Spleen (tissue), 11 donors: ENCODE measurements around the gene ORC2. TPM values are rescaled to one million over a fixed set of nuclear protein-coding genes. Genes with fewer than 3 reads are reported as not detected.

Experiments used
- DNase-seq: peaks from one replicate; pipeline ENCODE4 v3.0.0-alpha.2; 2020
- H3K27ac ChIP-seq, 8 donors: fragments of 200-600 bp; sonication (generic) in 7 of 8; 1 replicate in 4 of 8; 2 replicates in 4 of 8; pipeline versions ENCODE4 v1.5.0 to v1.8.0; 2016 to 2021; ENCODE audit warnings: inconsistent platforms in 4 of 8, mild to moderate bottlenecking in 4 of 8, moderate library complexity in 1 of 8
- H3K27me3 ChIP-seq, 7 donors: fragments of 200-600 bp; sonication (generic) in 6 of 7; replicated peaks in 1 of 7; 1 replicate in 4 of 7; 2 replicates in 3 of 7; pipeline versions ENCODE4 v1.5.0 to v1.8.0; 2016 to 2021; ENCODE audit warnings: inconsistent platforms in 3 of 7, mild to moderate bottlenecking in 1 of 7
- H3K36me3 ChIP-seq, 6 donors: fragments of 200-600 bp; sonication (generic) in 5 of 6; 1 replicate in 4 of 6; 2 replicates in 2 of 6; pipeline versions ENCODE4 v1.5.0 to v1.8.0; 2016 to 2021; ENCODE audit warnings: inconsistent platforms in 2 of 6
- H3K4me1 ChIP-seq, 6 donors: fragments of 200-600 bp; sonication (generic) in 5 of 6; 1 replicate in 3 of 6; 2 replicates in 3 of 6; pipeline versions ENCODE4 v1.5.0 to v1.8.0; 2016 to 2021; ENCODE audit warnings: inconsistent platforms in 3 of 6
- H3K4me3 ChIP-seq, 8 donors: fragments of 200-600 bp; sonication (generic) in 7 of 8; 1 replicate in 4 of 8; 2 replicates in 4 of 8; pipeline versions ENCODE4 v1.5.0 to v1.8.0; 2016 to 2021; ENCODE audit warnings: inconsistent platforms in 4 of 8, mild to moderate bottlenecking in 4 of 8, moderate library complexity in 2 of 8
- H3K9me3 ChIP-seq, 8 donors: fragments of 200-600 bp; sonication (generic) in 7 of 8; 1 replicate in 4 of 8; 2 replicates in 4 of 8; pipeline versions ENCODE4 v1.5.0 to v1.8.0; 2016 to 2021; ENCODE audit warnings: inconsistent platforms in 4 of 8
- POLR2A ChIP-seq, 3 donors: fragments of 450-650 bp; IDR thresholded peaks; one replicate each; pipeline ENCODE4 v1.5.1; 2017; ENCODE audit warnings: antibody characterized with exemption in 3 of 3, mild to moderate bottlenecking in 1 of 3
- POLR2AphosphoS5 ChIP-seq, 3 donors: sonication (generic); formaldehyde crosslinking; IDR thresholded peaks; one replicate each; pipeline ENCODE4 v1.5.1; 2017; ENCODE audit warnings: antibody characterized with exemption in 3 of 3
- WGBS, 5 donors: extraction: QIAGEN DNeasy Blood & Tissue Kit in 3 of 5; methylation state at CpG; one replicate each; pipeline versions ENCODE4 v1.1.5 to v1.1.7; 2013 to 2018; 5-methylcytosine and 5-hydroxymethylcytosine counted together
- intact Hi-C: fragments of 100-400 bp; cut with DNase I; formaldehyde crosslinking; loops from one replicate; pipeline ENCODE4 v1.15.0; 2023; ENCODE audit warnings: low total_unique reads
- polyA plus RNA-seq, 3 donors: library from polyadenylated mRNA; stranded (reverse); fragments of 200-250 nt; gene quantifications; one replicate each; pipeline ENCODE4 v1.2.1, GENCODE V29; 2013
- total RNA-seq, 7 donors: library from RNA; depleted of rRNA in 3 of 7; stranded (reverse); fragments of >200 nt in 3 of 7; fragmentation: NEBNext Ultra II Directional in 4 of 7; extraction: Animal tissue kit (Norgen Biotek cat#: 25700) in 4 of 7; gene quantifications; one replicate each; pipeline versions ENCODE4 v1.1.0 to v1.2.1, GENCODE V29; 2016 to 2021
- TF ChIP-seq, protein P1 (sequence below), 11 experiments: fragments of 200-600 bp in 7 of 11; fragments of 450-650 bp in 4 of 11; sonication (generic) in 4 of 11; IDR thresholded peaks in 8 of 11; conservative IDR thresholded peaks in 3 of 11; 1 replicate in 7 of 11; 2 replicates in 4 of 11; pipeline versions ENCODE4 v1.4.0 to v1.8.0; 2016 to 2021; ENCODE audit warnings: antibody characterized with exemption in 11 of 11, inconsistent platforms in 4 of 11, mild to moderate bottlenecking in 1 of 11
- donor health status: healthy with polysubstance abuse.
- donor health status: DM: no; HTN: no; CAD: no; lungs with moderate emphysema.
- donor health status: DM: no; HTN: no; CAD: no.
- donor health status: Bipolar disorder and iron deficiency.
- donor health status: healthy.
- donor health status: DM: no; HTN: no; CAD: no.
- donor health status: DM: yes; HTN: yes; CAD: no.

Gene ORC2
- total and polyA plus RNA-seq, 10 donors: 6.9 to 39.1 (median 31.9) TPM

GRCh38 chr2:200873560-200873959, 89.9 kb downstream of the ORC2 start:
- no peak for DNase-seq
- Histone ChIP-seq H3K27me3 (no peaks in the 10 kb centered on the region), H3K9me3 (no peaks in the 10 kb centered on the region), H3K27ac (no peak overlapping the region), H3K36me3 (peaks cover 3 to 90% (median 57%) of the 10 kb centered on the region in 6 donors), H3K4me1 (no peaks in the 10 kb centered on the region), H3K4me3 (no peak overlapping the region)
- TF ChIP-seq, protein P1, sequence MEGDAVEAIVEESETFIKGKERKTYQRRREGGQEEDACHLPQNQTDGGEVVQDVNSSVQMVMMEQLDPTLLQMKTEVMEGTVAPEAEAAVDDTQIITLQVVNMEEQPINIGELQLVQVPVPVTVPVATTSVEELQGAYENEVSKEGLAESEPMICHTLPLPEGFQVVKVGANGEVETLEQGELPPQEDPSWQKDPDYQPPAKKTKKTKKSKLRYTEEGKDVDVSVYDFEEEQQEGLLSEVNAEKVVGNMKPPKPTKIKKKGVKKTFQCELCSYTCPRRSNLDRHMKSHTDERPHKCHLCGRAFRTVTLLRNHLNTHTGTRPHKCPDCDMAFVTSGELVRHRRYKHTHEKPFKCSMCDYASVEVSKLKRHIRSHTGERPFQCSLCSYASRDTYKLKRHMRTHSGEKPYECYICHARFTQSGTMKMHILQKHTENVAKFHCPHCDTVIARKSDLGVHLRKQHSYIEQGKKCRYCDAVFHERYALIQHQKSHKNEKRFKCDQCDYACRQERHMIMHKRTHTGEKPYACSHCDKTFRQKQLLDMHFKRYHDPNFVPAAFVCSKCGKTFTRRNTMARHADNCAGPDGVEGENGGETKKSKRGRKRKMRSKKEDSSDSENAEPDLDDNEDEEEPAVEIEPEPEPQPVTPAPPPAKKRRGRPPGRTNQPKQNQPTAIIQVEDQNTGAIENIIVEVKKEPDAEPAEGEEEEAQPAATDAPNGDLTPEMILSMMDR (IDR thresholded peaks at IDR 0.05 in 8 of 11, conservative IDR thresholded peaks at IDR 0.05 in 3 of 11): no peak
- TF ChIP-seq POLR2AphosphoS5 (IDR thresholded peaks at IDR 0.05): no peak
- TF ChIP-seq POLR2A (IDR thresholded peaks at IDR 0.05): no peak
- intact Hi-C loops: no loop called here
- 94 to 98% (median 94%) methylated on average over 6 of the region's 6 CpGs for WGBS, 5 donors

DNA sequence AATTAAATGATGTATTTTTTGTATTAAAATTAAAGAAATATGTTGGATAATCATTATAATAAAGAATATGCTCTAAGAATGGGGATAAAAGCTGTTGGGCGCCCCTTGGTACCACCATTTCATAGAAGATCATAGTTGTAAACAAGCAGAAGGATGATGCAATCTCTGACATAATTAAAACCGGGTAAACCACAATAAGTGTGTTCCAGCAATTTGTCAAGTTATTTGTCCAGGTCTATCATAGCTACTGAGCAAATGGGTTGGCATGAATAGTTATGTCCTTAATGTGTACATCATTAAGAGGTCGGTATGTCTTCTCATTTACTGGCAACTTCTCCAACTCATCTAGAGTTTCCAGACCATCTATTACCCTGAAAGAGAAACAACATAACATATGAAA, 92.3 kb downstream of the ORC2 start:
- Histone ChIP-seq H3K9me3 (no peaks in the 10 kb centered on the region), H3K27ac (no peak overlapping the region), H3K4me3 (no peak overlapping the region), H3K4me1 (peaks cover 0 to 14% (median 4%) of the 10 kb centered on the region in 6 donors), H3K36me3 (peaks cover 0 to 66% (median 40%) of the 10 kb centered on the region in 6 donors), H3K27me3 (no peaks in the 10 kb centered on the region)
- intact Hi-C loops: no loop called here
- 68 to 83% (median 75%) methylated on average over 3 of the region's 3 CpGs for WGBS, 5 donors
- TF ChIP-seq POLR2AphosphoS5 (IDR thresholded peaks at IDR 0.05) (no peak), POLR2A (IDR thresholded peaks at IDR 0.05) (no peak)
- TF ChIP-seq, protein P1 (IDR thresholded peaks at IDR 0.05 in 8 of 11, conservative IDR thresholded peaks at IDR 0.05 in 3 of 11): no peak
- no peak for DNase-seq

- no peak for DNase-seq
- no peak overlapping the region for H3K27ac ChIP-seq
- H3K4me3 ChIP-seq: no peak overlapping the region
- intact Hi-C loops: no loop called here
- peaks cover 4 to 29% (median 15%) of the 10 kb centered on the region in 6 donors for H3K4me1 ChIP-seq
- H3K36me3 ChIP-seq: peaks cover 0 to 44% (median 21%) of the 10 kb centered on the region in 6 donors
- no peaks in the 10 kb centered on the region for H3K27me3 ChIP-seq
- WGBS, 5 donors: 74 to 97% (median 80%) methylated on average over 2 of the region's 2 CpGs
- TF ChIP-seq, protein P1 (IDR thresholded peaks at IDR 0.05 in 8 of 11, conservative IDR thresholded peaks at IDR 0.05 in 3 of 11): no peak
- TF ChIP-seq POLR2AphosphoS5 (IDR thresholded peaks at IDR 0.05) (no peak), POLR2A (IDR thresholded peaks at IDR 0.05) (no peak)
- H3K9me3 ChIP-seq: no peaks in the 10 kb centered on the region
These were observed 94.4 kb downstream of the ORC2 start for GRCh38 chr2:200869014-200869413.

- Histone ChIP-seq H3K4me1 (peaks cover 24 to 58% (median 43%) of the 10 kb centered on the region in 6 donors), H3K27ac (peak within 1 kb of the TSS; percentile 99 to 100 (median 100)), H3K27me3 (no peaks in the 10 kb centered on the region), H3K9me3 (no peaks in the 10 kb centered on the region), H3K36me3 (peaks cover 0 to 23% (median 7%) of the 10 kb centered on the region in 6 donors), H3K4me3 (peak within 1 kb of the TSS; percentile 60 to 93 (median 76))
- DNase-seq: peak; percentile 100
- WGBS, 5 donors: 2 to 5% (median 2%) methylated on average over 52 to 89 of the region's 89 CpGs
- TF ChIP-seq POLR2AphosphoS5 (IDR thresholded peaks at IDR 0.05) (peak; percentile 100), POLR2A (IDR thresholded peaks at IDR 0.05) (peak; percentile 97 to 99 (median 99))
- TF ChIP-seq, protein P1 (IDR thresholded peaks at IDR 0.05 in 8 of 11, conservative IDR thresholded peaks at IDR 0.05 in 3 of 11): peak in 3 of 11 experiments; percentile 4 to 16 (median 14)
- intact Hi-C loops: no loop called here
These were observed 99.1 kb downstream of the ORC2 start, which contains the start of gene CLK1 for GRCh38 chr2:200864176-200865034. TSS of gene CLK1 (minus strand) at chr2:200864658. CDS start at chr2:200861862, 2,796 bp downstream.
